GM18873 (cell line): Measurements from ENCODE around the gene LGALSL.
"Not testable (repeated sequence)": the region's sequence is repeated elsewhere in the genome, so short reads cannot be mapped to it uniquely, and the experiment has no call there.

Experiments used
- ATAC-seq: cut with Tn5 transposase; IDR thresholded peaks from one replicate; pipeline ENCODE4 v1.9.1; 2021; ENCODE audit warnings: mild to moderate bottlenecking, moderate library complexity, moderate number of reproducible peaks; ENCODE audit not compliant: unreplicated experiment, low FRiP score

The LGALSL gene

GRCh38 chr2:64442277-64442676 lies 11.7 kb upstream of the LGALSL start:
- no peak for ATAC-seq

DNA sequence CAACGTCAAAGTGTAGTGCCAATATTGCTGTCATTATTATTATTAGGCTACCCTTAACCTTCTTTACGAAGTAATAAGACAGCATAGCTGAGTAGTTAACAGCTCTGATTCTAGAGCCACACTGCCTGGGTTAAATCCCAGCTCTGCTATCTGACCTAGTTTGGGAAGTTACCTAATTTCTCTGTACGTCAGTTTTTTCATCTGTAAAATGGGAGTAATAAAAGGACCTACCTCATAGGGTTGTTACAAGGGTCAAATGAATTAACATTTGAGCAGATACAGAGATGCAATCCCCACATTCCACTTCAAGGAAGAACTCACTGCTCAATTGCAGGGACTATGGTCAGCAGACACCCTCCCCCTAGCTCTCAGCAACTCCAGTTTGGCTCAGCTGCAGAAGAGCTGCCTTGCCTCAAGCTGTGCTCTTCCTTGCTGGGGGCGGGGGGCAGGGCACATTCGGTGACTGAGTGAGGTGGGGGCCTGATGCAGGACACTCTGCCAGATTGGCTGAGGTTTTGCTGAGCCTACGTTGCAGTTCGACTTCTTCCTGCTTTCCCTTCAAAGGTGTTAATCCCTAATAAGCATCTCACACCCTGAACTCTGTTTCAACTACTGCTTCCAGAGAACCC lies 11.0 kb upstream of the LGALSL start:
- ATAC-seq, result no peak

DNA sequence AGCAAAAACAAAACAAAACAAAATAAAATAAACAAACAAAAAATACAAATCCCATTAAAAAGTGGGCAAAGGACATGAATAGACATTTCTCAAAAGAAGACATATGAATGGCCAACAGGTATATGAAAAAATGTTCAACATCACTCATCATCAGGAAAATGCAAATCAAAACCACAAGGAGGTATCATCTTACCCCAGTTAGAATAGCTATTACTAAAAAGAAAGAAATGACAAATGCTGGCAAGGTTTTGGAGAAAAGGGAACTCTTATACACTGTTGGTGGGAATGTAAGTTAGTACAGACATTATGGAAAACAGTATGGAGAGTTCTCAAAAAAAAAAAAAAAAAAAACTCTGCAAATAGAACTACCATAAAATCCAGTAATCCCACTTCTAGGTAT lies 8.0 kb upstream of the LGALSL start:
- ATAC-seq, result not testable (repeated sequence)

- no peak for ATAC-seq
Observed at GRCh38 chr2:64447317-64448040, 6.5 kb upstream of the LGALSL start.

- no peak for ATAC-seq
Observed at GRCh38 chr2:64448041-64448426, 5.9 kb upstream of the LGALSL start.

GRCh38 chr2:64451051-64451450 lies 2.9 kb upstream of the LGALSL start:
- no peak for ATAC-seq

DNA sequence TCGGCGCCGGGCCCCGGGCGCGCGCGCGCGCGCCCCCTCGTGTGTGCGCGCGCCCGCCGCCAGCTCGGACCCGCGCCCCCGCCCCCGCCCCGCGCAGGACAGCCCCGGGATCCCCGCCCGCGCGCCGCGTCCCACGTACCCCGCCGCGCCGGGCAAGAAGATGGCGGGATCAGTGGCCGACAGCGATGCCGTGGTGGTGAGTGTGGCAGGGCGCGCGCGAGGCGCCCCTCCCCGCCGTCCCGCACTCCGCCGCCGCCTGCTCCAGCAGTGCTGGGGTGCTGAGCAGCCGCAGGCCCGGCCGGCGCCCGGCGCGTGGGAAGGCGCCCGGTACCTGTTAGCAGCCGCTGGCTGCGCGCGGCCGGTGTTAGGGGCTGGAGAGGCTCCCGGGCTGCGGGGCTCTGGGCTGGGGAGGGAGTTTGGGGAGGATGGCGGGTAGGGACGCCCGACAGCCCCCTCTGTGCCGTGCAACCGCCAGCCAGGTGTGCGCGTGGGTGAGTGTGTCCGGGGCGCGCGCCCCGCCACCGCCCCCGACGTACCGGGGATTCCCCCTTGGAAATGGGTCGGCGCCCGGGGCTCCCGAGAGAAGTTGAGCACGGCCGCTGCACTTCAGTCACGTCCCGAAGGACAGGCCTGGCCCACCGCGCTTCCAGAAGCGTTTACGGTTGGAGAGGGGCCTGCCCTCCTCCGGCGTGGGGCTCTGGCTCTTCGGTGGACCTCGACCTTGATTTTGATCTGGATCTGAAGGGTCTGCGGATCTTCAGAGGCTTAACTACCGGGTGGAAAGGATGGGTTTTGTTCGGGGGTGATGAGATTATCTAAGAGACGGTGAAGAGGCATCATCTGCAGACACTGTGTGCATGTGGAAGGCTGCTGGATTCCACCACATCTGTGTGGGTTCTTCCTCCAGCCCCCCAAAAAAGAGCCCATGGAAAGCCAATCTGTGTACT lies 697 bp downstream of the LGALSL start:
- peak; percentile 21 for ATAC-seq

DNA sequence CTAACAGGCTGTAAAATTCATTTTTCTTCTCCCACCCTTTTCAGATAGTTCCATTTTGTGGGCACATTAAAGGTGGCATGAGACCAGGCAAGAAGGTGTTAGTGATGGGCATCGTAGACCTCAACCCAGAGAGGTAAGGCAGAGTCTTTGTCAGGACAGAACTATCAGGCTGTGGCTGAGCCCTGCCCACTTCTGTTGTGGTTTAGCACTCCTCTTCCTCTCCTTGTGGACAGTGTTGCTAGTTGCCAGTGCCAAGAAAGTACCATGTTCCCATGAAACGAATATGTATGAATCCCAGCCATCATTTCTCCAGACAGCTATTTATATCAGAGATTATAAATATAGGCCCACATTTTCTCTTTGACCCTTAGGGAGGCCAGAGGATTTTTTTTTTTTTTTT lies 1.6 kb downstream of the LGALSL start:
- no peak for ATAC-seq

- ATAC-seq, result no peak
Observed at GRCh38 chr2:64456293-64456692, 2.3 kb downstream of the LGALSL start.

GRCh38 chr2:64457524-64457923 lies 3.6 kb downstream of the LGALSL start:
- no peak for ATAC-seq

DNA sequence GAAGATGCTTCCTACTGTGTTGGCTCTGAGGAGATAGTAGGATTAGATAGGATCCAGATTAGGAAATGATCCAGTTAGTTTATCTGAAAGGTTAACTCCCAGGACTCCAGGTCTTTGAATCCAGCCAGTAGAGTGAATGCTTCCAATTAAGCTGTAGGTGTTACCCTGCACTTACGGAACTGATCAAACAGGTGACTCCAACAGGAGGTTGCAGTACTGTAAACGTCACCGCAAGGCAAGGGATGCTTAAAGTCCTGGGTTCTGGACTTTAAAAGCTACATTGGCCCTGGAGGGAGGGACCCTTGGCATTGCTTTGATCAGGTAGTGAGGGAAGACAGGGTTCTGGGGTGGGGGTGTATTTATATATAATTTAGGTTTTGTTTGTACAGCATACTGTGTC lies 5.6 kb downstream of the LGALSL start:
- no peak for ATAC-seq

- no peak for ATAC-seq
Observed at GRCh38 chr2:64460330-64460729, 6.4 kb downstream of the LGALSL start.

GRCh38 chr2:64461271-64462058 lies 7.5 kb downstream of the LGALSL start:
- ATAC-seq, result no peak

GRCh38 chr2:64462171-64462570 lies 8.2 kb downstream of the LGALSL start:
- no peak for ATAC-seq

GRCh38 chr2:64462940-64463700 lies 9.2 kb downstream of the LGALSL start:
- ATAC-seq, result no peak

GRCh38 chr2:64463781-64464180 lies 9.8 kb downstream of the LGALSL start:
- ATAC-seq, result no peak

- no peak for ATAC-seq
Observed at GRCh38 chr2:64466478-64467085, 12.6 kb downstream of the LGALSL start.

DNA sequence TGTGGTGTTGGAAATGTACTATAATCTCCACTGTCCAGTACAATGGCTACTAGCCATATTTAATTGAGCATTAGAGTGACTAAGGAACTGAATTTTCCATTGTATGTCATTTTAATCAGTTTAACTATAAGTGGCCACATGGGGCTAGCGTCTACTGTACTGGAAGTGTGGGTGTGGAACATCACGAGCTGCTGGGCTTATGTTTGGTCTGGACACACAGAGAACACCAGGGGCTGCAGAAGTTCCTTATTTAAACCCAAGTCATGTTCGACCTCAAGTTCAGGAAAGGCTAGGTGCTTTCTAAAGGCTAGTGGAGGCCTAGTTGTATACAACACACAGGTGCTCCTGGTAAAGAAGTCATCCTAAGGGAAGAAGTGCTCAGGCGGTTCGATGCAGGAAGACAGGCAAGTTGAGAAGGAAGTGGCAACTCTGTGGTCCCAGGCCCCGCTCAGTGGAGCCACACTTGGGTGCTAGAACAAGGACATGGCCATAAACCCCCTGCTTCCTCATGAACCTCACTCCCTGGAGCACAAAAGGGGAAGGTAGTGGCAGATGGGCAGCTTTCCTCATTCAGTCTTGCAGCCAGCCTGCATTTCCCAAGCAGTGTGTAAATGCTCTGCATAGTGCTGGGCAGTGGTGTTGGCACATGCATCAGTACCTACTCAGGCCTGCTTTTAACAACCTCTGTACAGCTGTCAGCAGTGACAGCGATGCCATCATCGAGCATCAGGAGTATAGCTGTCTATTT lies 13.3 kb downstream of the LGALSL start:
- no peak for ATAC-seq

DNA sequence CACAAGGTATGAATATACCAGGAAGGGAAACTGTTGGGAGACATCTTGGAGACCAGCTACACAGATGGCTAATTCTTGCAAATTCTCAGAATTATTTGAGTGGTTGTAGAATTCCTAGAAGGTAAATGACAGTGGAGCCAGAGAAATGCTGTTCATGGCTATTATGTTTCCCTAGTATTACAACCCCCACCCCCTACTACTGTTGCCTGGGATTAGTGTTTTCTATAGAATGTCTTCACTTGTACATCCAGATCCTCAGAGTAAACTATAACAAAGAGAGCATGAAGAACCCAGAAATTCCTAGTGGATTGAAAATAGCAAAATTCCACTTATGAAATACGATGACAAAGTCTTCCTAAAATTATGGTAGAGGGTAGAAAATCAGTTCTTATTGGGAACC lies 15.3 kb downstream of the LGALSL start:
- no peak for ATAC-seq
